ENCODE results near the gene COQ8B. TPM values are rescaled to one million over a fixed set of nuclear protein-coding genes. Genes with fewer than 3 reads are reported as not detected.
"Not testable (repeated sequence)": the region's sequence is repeated elsewhere in the genome, so short reads cannot be mapped to it uniquely, and the experiment has no call there.

Gene COQ8B
- 43.9 TPM for total RNA-seq
- long read RNA-seq, partial matches to known transcripts = 13 of 47 reads
- long read RNA-seq, other reads (novel, unspliced or antisense) = 32 of 47 reads

GRCh38 chr19:40716482-40717324, at the start of gene COQ8B, which contains the start of gene ITPKC:
Gene COQ8B, minus strand, starts transcription at chr19:40716886. Its CDS starts 2,254 bp downstream, at chr19:40714632.
Gene ITPKC, plus strand, starts transcription at chr19:40717112. Its CDS starts 24 bp downstream, at chr19:40717136.
- TF ChIP-seq CTCF (IDR thresholded peaks at IDR 0.05) = no peak
- DNase-seq (peak; percentile 100), ATAC-seq (peak; percentile 74 to 87)
- Histone ChIP-seq H3K4me3 (peak within 1 kb of the TSS; percentile 90), H3K4me1 (peaks cover 55% of the 10 kb centered on the region), H3K27ac (peak within 1 kb of the TSS; percentile 99), H3K9me3 (no peaks in the 10 kb centered on the region), H3K36me3 (peaks cover 14% of the 10 kb centered on the region), H3K27me3 (ENCODE audit: low read depth) (no peaks in the 10 kb centered on the region)
- intact Hi-C loops (cut with DNase I) = no loop called here

- H3K4me1 ChIP-seq; H3K27ac ChIP-seq; intact Hi-C loops (cut with DNase I); H3K27me3 ChIP-seq (ENCODE audit: low read depth); H3K9me3 ChIP-seq; ATAC-seq; H3K4me3 ChIP-seq; DNase-seq: not testable (repeated sequence)
- H3K36me3 ChIP-seq = peaks cover 58% of the 10 kb centered on the region
Measured at GRCh38 chr19:40766385-40766784, 49.7 kb upstream of the COQ8B start.

GRCh38 chr19:40763963-40764362, 47.3 kb upstream of the COQ8B start:
- intact Hi-C loops (cut with DNase I) = no loop called here
- no peak overlapping the region for H3K4me3 ChIP-seq
- ATAC-seq = no peak

DNA sequence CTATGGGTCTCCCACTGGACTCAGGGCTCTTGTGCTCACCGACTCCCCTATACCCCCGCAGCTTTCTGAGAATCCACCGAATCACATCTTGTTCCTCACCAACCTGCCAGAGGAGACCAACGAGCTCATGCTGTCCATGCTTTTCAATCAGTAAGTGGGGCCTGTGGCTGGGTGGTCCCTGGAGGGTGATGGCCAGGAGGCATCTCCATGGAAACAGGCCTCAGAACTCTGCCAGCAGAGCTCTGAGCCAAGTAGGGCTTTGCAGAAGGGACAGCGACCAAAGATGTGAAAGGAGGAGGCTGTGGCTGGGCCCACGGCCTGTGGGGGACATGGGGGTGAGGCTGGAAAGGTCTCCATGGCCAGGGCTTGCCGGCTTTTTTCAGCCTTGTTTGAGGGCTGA, 46.8 kb upstream of the COQ8B start:
- peaks cover 87% of the 10 kb centered on the region for H3K36me3 ChIP-seq
- no peak for TF ChIP-seq CTCF (IDR thresholded peaks at IDR 0.05)

More at GRCh38 chr19:40763963-40764362, 47.3 kb upstream of the COQ8B start:
- Histone ChIP-seq H3K27ac (no peak overlapping the region), H3K9me3 (no peaks in the 10 kb centered on the region), H3K27me3 (ENCODE audit: low read depth) (no peaks in the 10 kb centered on the region), H3K4me1 (no peaks in the 10 kb centered on the region), H3K36me3 (peaks cover 82% of the 10 kb centered on the region)
- no peak for TF ChIP-seq CTCF (IDR thresholded peaks at IDR 0.05)
- DNase-seq = no peak

GRCh38 chr19:40762754-40763470, 46.2 kb upstream of the COQ8B start:
- Histone ChIP-seq H3K9me3 (no peaks in the 10 kb centered on the region), H3K27me3 (ENCODE audit: low read depth) (no peaks in the 10 kb centered on the region), H3K36me3 (peaks cover 93% of the 10 kb centered on the region), H3K4me1 (no peaks in the 10 kb centered on the region), H3K4me3 (no peak overlapping the region), H3K27ac (no peak overlapping the region)
- ATAC-seq (peak in 1 of 2 donors; percentile 48), DNase-seq (no peak)
- no peak for TF ChIP-seq CTCF (IDR thresholded peaks at IDR 0.05)
- intact Hi-C loops (cut with DNase I) = no loop called here

More for the DNA sequence above, 46.8 kb upstream of the COQ8B start:
- ATAC-seq (no peak), DNase-seq (no peak)
- H3K9me3 ChIP-seq = no peaks in the 10 kb centered on the region
- H3K4me3 ChIP-seq = no peak overlapping the region
- intact Hi-C loops (cut with DNase I) = no loop called here
- no peak overlapping the region for H3K27ac ChIP-seq
- H3K27me3 ChIP-seq (ENCODE audit: low read depth) = no peaks in the 10 kb centered on the region
- H3K4me1 ChIP-seq = no peaks in the 10 kb centered on the region
